ENCODE measurements around the gene CASQ2. TPM values are rescaled to one million over a fixed set of nuclear protein-coding genes. Genes with fewer than 3 reads are reported as not detected.

Gene CASQ2
- total RNA-seq, 1 donor from 2014 or later = not detected

DNA sequence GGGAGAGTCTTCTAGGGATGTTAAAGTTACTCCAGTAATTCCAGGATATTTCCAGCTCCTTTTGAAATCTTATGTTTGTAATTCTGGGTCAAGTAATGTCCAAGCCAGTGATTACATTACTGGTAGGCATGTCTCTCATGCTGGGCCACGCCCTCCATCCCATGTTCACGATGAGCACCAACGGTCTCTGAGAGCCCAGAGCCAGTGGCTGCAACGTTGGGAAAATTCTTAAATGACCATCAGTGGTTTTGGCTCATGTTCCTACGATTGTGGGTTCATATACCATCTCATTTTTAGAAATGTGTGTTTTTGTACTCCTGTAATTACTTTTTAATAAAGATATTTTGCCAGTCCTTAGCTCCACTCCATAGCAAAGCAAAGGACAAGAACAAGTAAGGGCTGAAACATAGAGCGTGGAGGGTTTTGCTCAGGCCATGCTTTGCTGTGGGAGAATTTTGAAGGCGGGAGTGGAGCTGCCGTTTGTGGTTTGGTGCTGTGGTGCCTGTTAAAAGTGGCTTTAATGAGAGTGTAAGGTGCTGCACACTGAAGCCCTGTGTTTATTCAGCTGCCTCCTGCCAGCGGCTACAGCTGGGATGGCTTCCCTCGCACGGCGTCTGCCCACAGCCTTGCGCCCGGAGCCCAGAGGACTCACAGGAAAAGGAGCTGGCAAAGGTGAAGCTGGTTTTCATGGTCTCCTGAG lies 97.9 kb downstream of the CASQ2 start:
- Histone ChIP-seq H3K79me2 (ENCODE audit: low read depth) (no peaks in the 10 kb centered on the region), H3K4me3 (no peak overlapping the region), H3K27me3 (no peaks in the 10 kb centered on the region), H2AFZ (replicated peaks) (no peak overlapping the region), H3K9ac (no peak overlapping the region), H3K36me3 (no peaks in the 10 kb centered on the region), H4K20me1 (ENCODE audit: low read depth) (no peaks in the 10 kb centered on the region), H3F3A (ENCODE audit: low read depth) (no peaks in the 10 kb centered on the region), H3K4me1 (peaks cover 7% of the 10 kb centered on the region), H3K9me3 (ENCODE audit: low read depth) (no peaks in the 10 kb centered on the region), H3K27ac (no peak overlapping the region), H3K4me2 (no peak overlapping the region)
- Mint-ChIP-seq H3K27ac (no peak overlapping the region), H3K36me3 (peaks cover 10% of the 10 kb centered on the region), H3K9me3 (peaks cover 3% of the 10 kb centered on the region), H3K27me3 (ENCODE audit: insufficient read depth, low read depth) (peaks cover 2% of the 10 kb centered on the region), H3K4me1 (peaks cover 12% of the 10 kb centered on the region), H3K4me3 (no peak overlapping the region)
- DNase-seq (ENCODE audit: low spot score) = no peak
- TF ChIP-seq EZH2phosphoT487 (IDR thresholded peaks at IDR 0.05) (no peak), CTCF (IDR thresholded peaks at IDR 0.05) (no peak), EZH2 (IDR thresholded peaks at IDR 0.05) (no peak)

DNA sequence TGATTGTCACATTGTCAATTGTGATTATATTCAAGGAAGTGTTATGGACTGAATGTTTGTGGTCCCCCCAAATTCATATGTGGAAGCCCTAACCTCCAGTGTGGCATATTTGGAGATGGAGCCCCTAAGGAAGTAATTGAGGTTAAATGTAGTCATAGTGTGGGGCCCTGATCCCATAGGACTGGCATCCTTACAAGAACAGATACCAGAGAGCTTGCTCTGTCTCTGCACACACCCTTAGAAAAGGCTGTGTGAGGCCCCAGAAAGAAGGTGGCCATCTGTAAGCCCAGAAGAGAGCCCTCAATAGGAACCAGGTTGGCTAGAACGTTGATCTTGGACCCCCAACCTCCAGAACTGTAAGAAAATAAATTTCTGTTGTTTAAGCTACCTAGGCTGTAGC lies 98.6 kb downstream of the CASQ2 start:
- no peaks in the 10 kb centered on the region for H3K36me3 ChIP-seq
- no peak for TF ChIP-seq EZH2phosphoT487 (IDR thresholded peaks at IDR 0.05)
- TF ChIP-seq CTCF (IDR thresholded peaks at IDR 0.05) = no peak
- TF ChIP-seq EZH2 (IDR thresholded peaks at IDR 0.05) = no peak
- H3K27ac ChIP-seq = no peak overlapping the region
- H3K9ac ChIP-seq = no peak overlapping the region
- Mint-ChIP-seq H3K4me3 (no peak overlapping the region), H3K4me1 (peaks cover 12% of the 10 kb centered on the region), H3K36me3 (peaks cover 10% of the 10 kb centered on the region), H3K27ac (no peak overlapping the region), H3K9me3 (peaks cover 3% of the 10 kb centered on the region), H3K27me3 (ENCODE audit: insufficient read depth, low read depth) (peaks cover 2% of the 10 kb centered on the region)
- H3K4me1 ChIP-seq = peaks cover 7% of the 10 kb centered on the region
- H3K27me3 ChIP-seq = no peaks in the 10 kb centered on the region
- H3K9me3 ChIP-seq (ENCODE audit: low read depth) = no peaks in the 10 kb centered on the region
- no peak overlapping the region for H3K4me2 ChIP-seq
- no peak overlapping the region for H2AFZ ChIP-seq (replicated peaks)
- DNase-seq (ENCODE audit: low spot score) = no peak
- H3K79me2 ChIP-seq (ENCODE audit: low read depth) = no peaks in the 10 kb centered on the region
- H4K20me1 ChIP-seq (ENCODE audit: low read depth) = no peaks in the 10 kb centered on the region
- H3F3A ChIP-seq (ENCODE audit: low read depth) = no peaks in the 10 kb centered on the region
- no peak overlapping the region for H3K4me3 ChIP-seq

GRCh38 chr1:115669002-115669673 lies 99.4 kb downstream of the CASQ2 start:
- no peak for TF ChIP-seq EZH2 (IDR thresholded peaks at IDR 0.05)
- TF ChIP-seq CTCF (IDR thresholded peaks at IDR 0.05) = no peak
- TF ChIP-seq EZH2phosphoT487 (IDR thresholded peaks at IDR 0.05) = no peak
- Mint-ChIP-seq H3K36me3 (peaks cover 8% of the 10 kb centered on the region), H3K9me3 (no peaks in the 10 kb centered on the region), H3K4me1 (peaks cover 6% of the 10 kb centered on the region), H3K27ac (no peak overlapping the region), H3K27me3 (ENCODE audit: insufficient read depth, low read depth) (peaks cover 2% of the 10 kb centered on the region), H3K4me3 (no peak overlapping the region)
- Histone ChIP-seq H3K27ac (no peak overlapping the region), H3K9ac (no peak overlapping the region), H3F3A (ENCODE audit: low read depth) (no peaks in the 10 kb centered on the region), H3K4me1 (peaks cover 6% of the 10 kb centered on the region), H3K4me2 (no peak overlapping the region), H3K9me3 (ENCODE audit: low read depth) (no peaks in the 10 kb centered on the region), H3K79me2 (ENCODE audit: low read depth) (no peaks in the 10 kb centered on the region), H2AFZ (replicated peaks) (no peak overlapping the region), H4K20me1 (ENCODE audit: low read depth) (no peaks in the 10 kb centered on the region), H3K27me3 (no peaks in the 10 kb centered on the region), H3K36me3 (no peaks in the 10 kb centered on the region), H3K4me3 (no peak overlapping the region)
- no peak for DNase-seq (ENCODE audit: low spot score)
